SK-N-SH treated with all-trans-retinoic acid at 6 μM for 48 hours (cell line): ENCODE measurements around the gene SLFN11.

ENCODE experiments used
- ATAC-seq: fragments of 200-7000 bp; cut with Tn5 transposase; 3 replicates; pipeline ENCODE4 v1.9.1; 2020; ENCODE audit warnings: mild to moderate bottlenecking, moderate library complexity
- ARNTL ChIP-seq: fragments of 450-650 bp; formaldehyde crosslinking; IDR thresholded peaks from 2 replicates; pipeline ENCODE4 v1.5.0; 2020; ENCODE audit warnings: low read depth, mild to moderate bottlenecking, moderate library complexity, borderline replicate concordance
- BACH2 ChIP-seq: fragments of 250-450 bp; sonication (Bioruptor Pico); IDR thresholded peaks from 2 replicates; pipeline ENCODE4 v1.9.0; 2021; ENCODE audit warnings: mild to moderate bottlenecking, borderline replicate concordance
- ESRRG ChIP-seq: fragments of 250-450 bp; sonication (Bioruptor Pico); IDR thresholded peaks from 2 replicates; pipeline ENCODE4 v1.6.1; 2021; ENCODE audit warnings: mild to moderate bottlenecking
- GLIS3 ChIP-seq: fragments of 250-450 bp; sonication (Bioruptor Pico); IDR thresholded peaks from 2 replicates; pipeline ENCODE4 v1.5.0; 2020; ENCODE audit warnings: mild to moderate bottlenecking, moderate library complexity
- ISL1 ChIP-seq: fragments of 250-450 bp; sonication (Bioruptor Pico); IDR thresholded peaks from 2 replicates; pipeline ENCODE4 v2.1.2; 2022; ENCODE audit warnings: mild to moderate bottlenecking, moderate library complexity
- OSR1 ChIP-seq: fragments of 250-450 bp; sonication (Bioruptor Pico); IDR thresholded peaks from 2 replicates; pipeline ENCODE4 v1.8.0; 2022; ENCODE audit warnings: moderate library complexity, mild to moderate bottlenecking, inconsistent platforms
- PPARA ChIP-seq: fragments of 250-450 bp; sonication (Bioruptor Pico); IDR thresholded peaks from 2 replicates; pipeline ENCODE4 v1.5.0; 2020; ENCODE audit warnings: mild to moderate bottlenecking, borderline replicate concordance
- RARB ChIP-seq: fragments of 250-450 bp; sonication (Bioruptor Pico); IDR thresholded peaks from 2 replicates; pipeline ENCODE4 v1.8.0; 2021; ENCODE audit warnings: mild to moderate bottlenecking, moderate library complexity
- SNAI2 ChIP-seq: fragments of 250-450 bp; sonication (Bioruptor Pico); IDR thresholded peaks from 2 replicates; pipeline ENCODE4 v1.5.0; 2020; ENCODE audit warnings: mild to moderate bottlenecking, moderate library complexity
- TCF4 ChIP-seq: fragments of 250-450 bp; sonication (Bioruptor Pico); IDR thresholded peaks from 2 replicates; pipeline ENCODE4 v1.8.0; 2021; ENCODE audit warnings: mild to moderate bottlenecking, moderate library complexity, borderline replicate concordance
- TOX ChIP-seq: fragments of 250-450 bp; sonication (Bioruptor Pico); IDR thresholded peaks from 2 replicates; pipeline ENCODE4 v1.8.0; 2021; ENCODE audit warnings: mild to moderate bottlenecking, moderate library complexity, borderline replicate concordance
- ZC3H10 ChIP-seq: fragments of 250-450 bp; sonication (Bioruptor Pico); IDR thresholded peaks from 2 replicates; pipeline ENCODE4 v1.5.1; 2021; ENCODE audit warnings: mild to moderate bottlenecking, moderate library complexity
- ZFP3 ChIP-seq: fragments of 250-450 bp; sonication (Bioruptor Pico); IDR thresholded peaks from 2 replicates; pipeline ENCODE4 v1.5.0; 2020; ENCODE audit warnings: mild to moderate bottlenecking, moderate library complexity
- ZFP30 ChIP-seq: fragments of 450-650 bp; formaldehyde crosslinking; IDR thresholded peaks from 2 replicates; pipeline ENCODE4 v1.5.0; 2022; ENCODE audit warnings: mild to moderate bottlenecking, moderate library complexity
- ZNF565 ChIP-seq: fragments of 450-650 bp; formaldehyde crosslinking; conservative IDR thresholded peaks from 2 replicates; pipeline ENCODE4 v1.5.0; 2020; ENCODE audit warnings: low read depth, mild to moderate bottlenecking, moderate library complexity
- ZNF8 ChIP-seq: fragments of 450-650 bp; formaldehyde crosslinking; IDR thresholded peaks from 2 replicates; pipeline ENCODE4 v1.5.0; 2020; ENCODE audit warnings: mild to moderate bottlenecking, moderate library complexity
- TF ChIP-seq, protein P1 (sequence below): fragments of 250-450 bp; sonication (Bioruptor Pico); IDR thresholded peaks from 2 replicates; pipeline ENCODE4 v1.5.1; 2020; ENCODE audit warnings: low read depth, mild to moderate bottlenecking, moderate library complexity
- TF ChIP-seq, protein P2 (sequence below): fragments of 250-450 bp; sonication (Bioruptor Pico); IDR thresholded peaks from 2 replicates; pipeline ENCODE4 v1.5.0; 2020; ENCODE audit warnings: mild to moderate bottlenecking, moderate library complexity
- TF ChIP-seq, protein P3 (sequence below): fragments of 250-450 bp; sonication (Bioruptor Pico); IDR thresholded peaks from 2 replicates; pipeline ENCODE4 v1.5.1; 2021; ENCODE audit warnings: mild to moderate bottlenecking, moderate library complexity
- TF ChIP-seq, protein P4 (sequence below): fragments of 250-450 bp; sonication (Bioruptor Pico); IDR thresholded peaks from 2 replicates; pipeline ENCODE4 v1.8.0; 2021; ENCODE audit warnings: low read depth, mild to moderate bottlenecking, moderate library complexity, borderline replicate concordance
- TF ChIP-seq, protein P5 (sequence below): fragments of 250-450 bp; sonication (Bioruptor Pico); IDR thresholded peaks from 2 replicates; pipeline ENCODE4 v1.8.0; 2020; ENCODE audit warnings: mild to moderate bottlenecking, moderate library complexity, borderline replicate concordance

The SLFN11 gene

DNA sequence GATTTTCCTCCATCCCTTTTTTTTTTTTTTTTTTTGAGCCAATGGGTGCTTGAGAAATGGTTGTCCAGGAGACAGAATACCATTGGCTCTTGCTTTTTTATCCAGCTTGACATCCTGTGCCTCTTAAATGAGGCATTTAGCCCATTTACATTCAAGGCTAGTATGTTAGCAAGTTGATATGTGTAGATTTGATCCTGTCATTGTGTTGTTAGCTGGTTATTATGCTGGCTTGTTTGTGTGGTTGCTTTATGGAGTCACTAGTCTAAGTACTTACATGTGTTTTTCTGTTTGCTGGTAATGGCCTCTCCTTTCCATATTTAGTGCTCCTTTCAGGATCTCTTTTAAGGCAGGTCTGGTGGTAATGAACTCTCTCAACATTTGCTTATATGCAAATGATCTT, 14.1 kb upstream of the SLFN11 start:
- TF ChIP-seq, protein P1, sequence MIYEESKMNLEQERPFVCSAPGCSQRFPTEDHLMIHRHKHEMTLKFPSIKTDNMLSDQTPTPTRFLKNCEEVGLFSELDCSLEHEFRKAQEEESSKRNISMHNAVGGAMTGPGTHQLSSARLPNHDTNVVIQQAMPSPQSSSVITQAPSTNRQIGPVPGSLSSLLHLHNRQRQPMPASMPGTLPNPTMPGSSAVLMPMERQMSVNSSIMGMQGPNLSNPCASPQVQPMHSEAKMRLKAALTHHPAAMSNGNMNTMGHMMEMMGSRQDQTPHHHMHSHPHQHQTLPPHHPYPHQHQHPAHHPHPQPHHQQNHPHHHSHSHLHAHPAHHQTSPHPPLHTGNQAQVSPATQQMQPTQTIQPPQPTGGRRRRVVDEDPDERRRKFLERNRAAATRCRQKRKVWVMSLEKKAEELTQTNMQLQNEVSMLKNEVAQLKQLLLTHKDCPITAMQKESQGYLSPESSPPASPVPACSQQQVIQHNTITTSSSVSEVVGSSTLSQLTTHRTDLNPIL = no peak
- TF ChIP-seq ZFP3 (CRISPR knock-in tag) = no peak
- no peak for TF ChIP-seq TOX (CRISPR knock-in tag)
- no peak for TF ChIP-seq ISL1 (CRISPR knock-in tag)
- TF ChIP-seq ZNF8 (CRISPR knock-in tag) = no peak
- no peak for ATAC-seq

DNA sequence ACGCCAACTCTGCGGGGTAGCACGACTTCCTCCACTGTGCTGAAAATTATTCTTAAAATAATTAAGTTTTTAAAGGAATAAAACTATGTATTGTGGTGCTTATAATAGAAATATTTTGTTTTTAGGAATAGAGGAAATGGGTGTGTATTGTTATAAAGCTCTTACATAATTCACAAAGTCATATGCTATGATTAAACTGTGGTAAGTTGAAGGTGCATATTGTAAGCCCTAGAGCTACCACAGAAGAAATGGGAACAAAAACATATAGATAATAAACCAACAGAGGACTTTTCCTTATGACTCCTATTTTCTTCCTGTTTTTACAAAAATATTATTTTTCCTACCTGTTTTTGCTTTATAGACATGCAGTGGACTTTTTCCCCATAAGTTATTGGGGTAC, 4.3 kb upstream of the SLFN11 start:
- no peak for ATAC-seq
- TF ChIP-seq TCF4 (CRISPR knock-in tag) (no peak), GLIS3 (CRISPR knock-in tag) (no peak)

DNA sequence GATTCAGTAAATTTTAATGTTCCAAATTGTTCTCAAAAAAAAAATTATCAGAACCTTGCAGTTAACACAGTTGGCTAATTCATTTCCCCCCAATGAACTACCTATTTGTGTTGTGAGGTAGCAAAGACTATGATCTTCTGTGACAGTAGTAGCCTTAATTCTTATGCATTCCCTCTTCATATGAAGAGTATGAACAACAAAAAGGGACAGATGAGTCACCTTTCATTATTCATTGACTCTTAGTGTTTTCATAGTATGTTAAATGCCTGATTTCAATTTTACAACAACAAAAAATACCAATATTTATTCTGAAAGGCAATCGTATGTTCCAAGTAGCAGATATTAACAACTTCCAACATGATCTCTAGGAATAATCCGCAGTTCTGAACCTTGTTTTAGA, 3.6 kb upstream of the SLFN11 start:
- no peak for ATAC-seq
- no peak for TF ChIP-seq PPARA
- TF ChIP-seq ZNF8 (CRISPR knock-in tag) = no peak
- no peak for TF ChIP-seq ZC3H10 (CRISPR knock-in tag)
- TF ChIP-seq TOX (CRISPR knock-in tag) = no peak
- no peak for TF ChIP-seq SNAI2
- TF ChIP-seq ZFP30 (CRISPR knock-in tag) = no peak
- TF ChIP-seq, protein P2, sequence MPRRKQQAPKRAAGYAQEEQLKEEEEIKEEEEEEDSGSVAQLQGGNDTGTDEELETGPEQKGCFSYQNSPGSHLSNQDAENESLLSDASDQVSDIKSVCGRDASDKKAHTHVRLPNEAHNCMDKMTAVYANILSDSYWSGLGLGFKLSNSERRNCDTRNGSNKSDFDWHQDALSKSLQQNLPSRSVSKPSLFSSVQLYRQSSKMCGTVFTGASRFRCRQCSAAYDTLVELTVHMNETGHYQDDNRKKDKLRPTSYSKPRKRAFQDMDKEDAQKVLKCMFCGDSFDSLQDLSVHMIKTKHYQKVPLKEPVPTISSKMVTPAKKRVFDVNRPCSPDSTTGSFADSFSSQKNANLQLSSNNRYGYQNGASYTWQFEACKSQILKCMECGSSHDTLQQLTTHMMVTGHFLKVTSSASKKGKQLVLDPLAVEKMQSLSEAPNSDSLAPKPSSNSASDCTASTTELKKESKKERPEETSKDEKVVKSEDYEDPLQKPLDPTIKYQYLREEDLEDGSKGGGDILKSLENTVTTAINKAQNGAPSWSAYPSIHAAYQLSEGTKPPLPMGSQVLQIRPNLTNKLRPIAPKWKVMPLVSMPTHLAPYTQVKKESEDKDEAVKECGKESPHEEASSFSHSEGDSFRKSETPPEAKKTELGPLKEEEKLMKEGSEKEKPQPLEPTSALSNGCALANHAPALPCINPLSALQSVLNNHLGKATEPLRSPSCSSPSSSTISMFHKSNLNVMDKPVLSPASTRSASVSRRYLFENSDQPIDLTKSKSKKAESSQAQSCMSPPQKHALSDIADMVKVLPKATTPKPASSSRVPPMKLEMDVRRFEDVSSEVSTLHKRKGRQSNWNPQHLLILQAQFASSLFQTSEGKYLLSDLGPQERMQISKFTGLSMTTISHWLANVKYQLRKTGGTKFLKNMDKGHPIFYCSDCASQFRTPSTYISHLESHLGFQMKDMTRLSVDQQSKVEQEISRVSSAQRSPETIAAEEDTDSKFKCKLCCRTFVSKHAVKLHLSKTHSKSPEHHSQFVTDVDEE = no peak
- no peak for TF ChIP-seq ZFP3 (CRISPR knock-in tag)
- no peak for TF ChIP-seq OSR1 (CRISPR knock-in tag)
- no peak for TF ChIP-seq ESRRG (CRISPR knock-in tag)
- TF ChIP-seq, protein P3, sequence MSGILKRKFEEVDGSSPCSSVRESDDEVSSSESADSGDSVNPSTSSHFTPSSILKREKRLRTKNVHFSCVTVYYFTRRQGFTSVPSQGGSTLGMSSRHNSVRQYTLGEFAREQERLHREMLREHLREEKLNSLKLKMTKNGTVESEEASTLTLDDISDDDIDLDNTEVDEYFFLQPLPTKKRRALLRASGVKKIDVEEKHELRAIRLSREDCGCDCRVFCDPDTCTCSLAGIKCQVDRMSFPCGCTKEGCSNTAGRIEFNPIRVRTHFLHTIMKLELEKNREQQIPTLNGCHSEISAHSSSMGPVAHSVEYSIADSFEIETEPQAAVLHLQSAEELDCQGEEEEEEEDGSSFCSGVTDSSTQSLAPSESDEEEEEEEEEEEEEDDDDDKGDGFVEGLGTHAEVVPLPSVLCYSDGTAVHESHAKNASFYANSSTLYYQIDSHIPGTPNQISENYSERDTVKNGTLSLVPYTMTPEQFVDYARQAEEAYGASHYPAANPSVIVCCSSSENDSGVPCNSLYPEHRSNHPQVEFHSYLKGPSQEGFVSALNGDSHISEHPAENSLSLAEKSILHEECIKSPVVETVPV = no peak
- no peak for TF ChIP-seq ISL1 (CRISPR knock-in tag)
- TF ChIP-seq, protein P1 = no peak
- TF ChIP-seq, protein P4, sequence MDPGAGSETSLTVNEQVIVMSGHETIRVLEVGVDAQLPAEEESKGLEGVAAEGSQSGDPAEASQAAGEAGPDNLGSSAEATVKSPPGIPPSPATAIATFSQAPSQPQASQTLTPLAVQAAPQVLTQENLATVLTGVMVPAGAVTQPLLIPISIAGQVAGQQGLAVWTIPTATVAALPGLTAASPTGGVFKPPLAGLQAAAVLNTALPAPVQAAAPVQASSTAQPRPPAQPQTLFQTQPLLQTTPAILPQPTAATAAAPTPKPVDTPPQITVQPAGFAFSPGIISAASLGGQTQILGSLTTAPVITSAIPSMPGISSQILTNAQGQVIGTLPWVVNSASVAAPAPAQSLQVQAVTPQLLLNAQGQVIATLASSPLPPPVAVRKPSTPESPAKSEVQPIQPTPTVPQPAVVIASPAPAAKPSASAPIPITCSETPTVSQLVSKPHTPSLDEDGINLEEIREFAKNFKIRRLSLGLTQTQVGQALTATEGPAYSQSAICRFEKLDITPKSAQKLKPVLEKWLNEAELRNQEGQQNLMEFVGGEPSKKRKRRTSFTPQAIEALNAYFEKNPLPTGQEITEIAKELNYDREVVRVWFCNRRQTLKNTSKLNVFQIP (CRISPR knock-in tag) = no peak
- no peak for TF ChIP-seq TCF4 (CRISPR knock-in tag)
- TF ChIP-seq, protein P5, sequence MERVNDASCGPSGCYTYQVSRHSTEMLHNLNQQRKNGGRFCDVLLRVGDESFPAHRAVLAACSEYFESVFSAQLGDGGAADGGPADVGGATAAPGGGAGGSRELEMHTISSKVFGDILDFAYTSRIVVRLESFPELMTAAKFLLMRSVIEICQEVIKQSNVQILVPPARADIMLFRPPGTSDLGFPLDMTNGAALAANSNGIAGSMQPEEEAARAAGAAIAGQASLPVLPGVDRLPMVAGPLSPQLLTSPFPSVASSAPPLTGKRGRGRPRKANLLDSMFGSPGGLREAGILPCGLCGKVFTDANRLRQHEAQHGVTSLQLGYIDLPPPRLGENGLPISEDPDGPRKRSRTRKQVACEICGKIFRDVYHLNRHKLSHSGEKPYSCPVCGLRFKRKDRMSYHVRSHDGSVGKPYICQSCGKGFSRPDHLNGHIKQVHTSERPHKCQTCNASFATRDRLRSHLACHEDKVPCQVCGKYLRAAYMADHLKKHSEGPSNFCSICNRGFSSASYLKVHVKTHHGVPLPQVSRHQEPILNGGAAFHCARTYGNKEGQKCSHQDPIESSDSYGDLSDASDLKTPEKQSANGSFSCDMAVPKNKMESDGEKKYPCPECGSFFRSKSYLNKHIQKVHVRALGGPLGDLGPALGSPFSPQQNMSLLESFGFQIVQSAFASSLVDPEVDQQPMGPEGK (CRISPR knock-in tag) = no peak
- no peak for TF ChIP-seq ARNTL

DNA sequence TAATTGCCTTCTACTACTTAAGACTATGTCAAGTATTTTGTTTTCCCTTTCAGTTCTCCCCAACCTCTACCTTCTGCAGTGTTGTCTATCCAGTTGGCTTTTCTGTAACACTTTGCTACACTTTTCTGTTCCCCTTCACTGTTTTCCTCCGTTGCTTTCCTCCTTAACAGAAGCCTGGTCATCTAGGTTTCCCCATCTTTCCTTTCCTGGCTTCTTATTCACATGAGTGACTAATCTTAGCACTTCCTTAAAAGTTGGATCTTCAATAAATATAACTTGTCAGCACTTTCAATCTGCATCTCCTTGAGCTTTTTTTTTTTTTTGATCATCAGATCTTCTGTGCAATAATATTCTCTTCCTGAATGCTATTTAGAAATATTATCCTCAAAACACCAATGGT, 2.8 kb upstream of the SLFN11 start:
- ATAC-seq = no peak
- TF ChIP-seq, protein P4 (CRISPR knock-in tag) = no peak
- TF ChIP-seq, protein P2 = no peak
- TF ChIP-seq ESRRG (CRISPR knock-in tag) (no peak), ZNF565 (no peak), RARB (no peak), ZC3H10 (CRISPR knock-in tag) (no peak), BACH2 (CRISPR knock-in tag) (no peak), TOX (CRISPR knock-in tag) (no peak)
